Eye (tissue), 1 donor: ENCODE results near the gene LIMK1.
A peak's percentile ranks its signal among the peaks of the same experiment; 100 is the strongest.
"Not testable (repeated sequence)": the region's sequence is repeated elsewhere in the genome, so short reads cannot be mapped to it uniquely, and the experiment has no call there.

Experiments
- DNase-seq: peaks from one replicate; pipeline ENCODE4 v3.0.0-alpha.2; 2015

LIMK1 gene

DNA sequence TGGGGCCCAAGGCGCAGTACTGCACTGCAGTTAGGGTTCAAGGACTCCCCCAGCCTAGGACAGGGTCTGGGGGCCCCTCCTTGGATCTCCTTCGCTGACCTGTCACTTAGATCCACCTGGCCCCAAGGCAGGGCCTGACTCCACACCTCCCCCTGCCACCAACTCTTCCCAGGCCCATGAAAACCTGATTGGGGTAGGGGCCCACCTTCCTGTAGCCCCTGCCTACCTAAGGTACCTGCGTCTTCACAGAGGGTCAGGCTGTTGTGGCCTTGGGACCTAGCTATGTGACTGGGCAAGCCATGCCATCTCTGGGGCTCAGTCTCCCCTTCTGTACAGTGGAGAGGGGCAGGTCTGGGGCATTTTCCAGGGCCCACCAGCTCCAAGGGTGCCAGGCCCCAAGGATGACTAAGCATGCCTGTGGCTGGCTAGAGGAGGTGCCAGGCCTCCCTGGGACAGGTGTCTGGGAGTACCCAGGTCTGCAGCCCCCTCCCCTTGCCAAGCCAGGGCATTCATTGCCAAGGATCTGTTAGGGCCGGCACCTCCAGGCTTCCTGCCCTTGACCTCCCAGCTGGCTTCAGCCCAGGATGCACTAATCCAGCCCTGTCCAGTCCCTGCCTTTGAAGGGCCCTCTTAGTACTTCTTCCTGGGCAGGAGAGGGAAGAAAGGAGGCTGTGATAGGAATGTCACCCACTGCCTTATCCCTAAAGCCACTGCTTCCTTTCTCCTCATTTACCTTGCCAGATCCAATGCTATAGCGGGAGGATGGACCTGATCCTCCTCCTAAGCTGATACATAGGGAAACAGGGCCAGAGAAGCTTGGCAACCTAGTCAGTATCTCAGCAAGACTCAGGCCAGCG is 1.3 kb downstream of the LIMK1 start:
- DNase-seq = no peak

DNA sequence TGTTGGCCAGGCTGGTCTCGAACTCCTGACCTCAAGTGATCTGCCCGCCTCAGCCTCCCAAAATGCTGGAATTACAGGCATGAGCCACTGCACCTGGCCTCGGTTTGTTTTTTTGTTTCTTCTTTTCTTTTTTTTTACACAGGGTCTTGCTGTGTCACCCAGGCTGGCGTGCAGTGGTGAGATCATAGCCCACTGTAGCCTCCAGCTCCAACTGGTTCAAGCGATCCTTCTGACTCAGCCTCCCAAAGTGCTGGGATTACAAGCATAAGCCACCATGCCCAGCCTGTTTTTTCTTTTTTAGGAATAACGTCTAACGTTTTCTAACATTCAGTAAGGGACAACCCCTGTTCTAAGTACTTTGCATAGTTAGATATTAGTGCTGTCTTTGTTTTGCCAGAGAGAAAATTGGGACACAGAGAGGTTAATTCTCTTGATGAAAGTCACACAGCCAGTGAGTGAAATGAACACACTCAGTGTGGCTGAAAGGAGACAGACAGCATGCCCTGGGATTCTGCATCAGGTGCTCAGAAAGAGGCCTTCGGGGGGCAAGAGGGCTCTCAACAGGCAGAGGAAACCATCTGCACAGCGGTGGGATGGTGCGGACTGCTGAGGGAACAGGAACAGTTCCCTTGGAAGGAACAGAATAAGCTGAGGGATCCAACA is 4.3 kb downstream of the LIMK1 start:
- DNase-seq = no peak

DNA sequence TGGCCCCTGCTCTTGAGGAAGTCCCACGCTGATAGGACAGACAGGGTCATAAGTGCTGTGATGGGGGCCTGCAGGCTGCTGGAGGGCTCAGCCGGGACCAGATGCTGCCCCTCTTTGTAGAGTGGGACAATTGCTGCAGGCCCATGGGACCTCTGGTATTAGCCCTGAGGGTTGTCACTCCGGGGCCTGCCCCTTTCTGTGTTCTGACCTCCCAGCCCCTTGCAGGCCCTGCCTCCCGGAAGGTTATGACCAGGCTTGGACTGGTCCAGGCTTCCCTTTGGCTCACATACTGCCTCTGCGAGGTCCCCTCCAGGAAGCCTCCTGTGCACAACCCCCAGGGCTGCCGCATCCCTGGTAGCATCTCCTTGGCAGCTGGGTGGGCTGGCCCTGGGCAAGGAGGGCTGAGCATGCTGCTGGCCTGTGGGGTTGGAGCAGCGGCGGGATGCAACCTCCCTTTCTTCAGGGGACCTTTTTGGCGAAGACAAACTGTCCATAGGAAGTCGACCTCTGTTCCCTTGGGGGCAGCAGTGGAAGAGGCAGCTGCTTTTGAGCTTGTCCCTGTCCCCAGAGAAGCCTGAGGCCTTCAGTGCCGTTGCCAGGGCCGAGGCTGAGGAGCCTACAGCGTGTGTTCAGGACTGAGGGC is 8.8 kb downstream of the LIMK1 start:
- peak; percentile 48 for DNase-seq

DNA sequence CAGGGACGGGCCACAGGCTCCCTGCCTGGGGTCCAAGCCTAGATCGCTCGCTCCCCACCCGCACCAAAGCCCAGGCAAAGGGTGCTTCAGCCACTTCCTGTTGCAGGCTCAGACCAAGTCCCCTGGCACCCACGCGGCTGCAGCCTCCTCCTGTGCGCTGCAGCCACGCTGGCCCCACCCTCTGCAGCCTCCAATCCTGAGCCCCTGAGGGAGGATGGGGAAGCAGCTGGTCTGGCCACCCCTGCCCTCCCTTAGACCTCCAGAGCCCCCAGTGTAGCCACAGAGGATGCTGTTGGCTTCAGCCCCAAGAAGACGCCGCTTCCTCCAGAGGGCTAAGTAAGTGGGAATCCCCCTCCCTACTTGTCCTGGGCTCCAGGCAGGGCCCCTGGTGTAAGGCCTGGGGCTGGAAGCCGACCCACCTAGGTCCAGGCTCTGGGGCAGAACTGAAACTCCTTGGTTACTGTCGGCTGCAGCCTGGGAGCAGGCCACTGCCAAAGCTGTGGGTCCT is 9.4 kb downstream of the LIMK1 start:
- no peak for DNase-seq

DNA sequence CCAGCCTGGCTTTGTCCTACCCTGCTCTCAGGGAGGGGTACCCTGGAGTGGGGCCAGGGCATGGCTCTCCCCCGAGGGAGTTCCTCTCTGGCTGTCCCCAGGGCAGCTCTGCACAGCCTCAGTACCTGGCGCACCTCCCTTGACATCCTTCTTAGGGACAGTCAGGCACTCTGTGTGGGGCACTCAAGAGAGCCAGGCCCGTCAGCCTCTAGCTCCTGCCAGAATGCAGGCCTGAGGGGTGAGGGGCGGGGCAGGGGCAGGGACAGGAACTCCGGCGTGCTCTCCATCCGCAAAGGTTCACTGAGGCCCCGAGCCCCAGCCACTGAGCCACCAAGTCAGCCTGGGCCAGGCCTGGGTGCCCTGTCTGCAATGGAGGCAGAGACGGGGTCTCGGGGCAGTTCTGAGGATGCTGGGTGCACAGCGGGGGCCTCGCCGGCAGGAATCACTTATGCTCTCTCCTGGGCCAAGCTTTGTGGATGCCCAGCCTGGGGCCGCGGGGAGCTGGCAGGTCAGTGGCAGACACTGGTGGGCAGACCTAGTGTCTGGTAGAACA is 10.1 kb downstream of the LIMK1 start:
- no peak for DNase-seq

DNA sequence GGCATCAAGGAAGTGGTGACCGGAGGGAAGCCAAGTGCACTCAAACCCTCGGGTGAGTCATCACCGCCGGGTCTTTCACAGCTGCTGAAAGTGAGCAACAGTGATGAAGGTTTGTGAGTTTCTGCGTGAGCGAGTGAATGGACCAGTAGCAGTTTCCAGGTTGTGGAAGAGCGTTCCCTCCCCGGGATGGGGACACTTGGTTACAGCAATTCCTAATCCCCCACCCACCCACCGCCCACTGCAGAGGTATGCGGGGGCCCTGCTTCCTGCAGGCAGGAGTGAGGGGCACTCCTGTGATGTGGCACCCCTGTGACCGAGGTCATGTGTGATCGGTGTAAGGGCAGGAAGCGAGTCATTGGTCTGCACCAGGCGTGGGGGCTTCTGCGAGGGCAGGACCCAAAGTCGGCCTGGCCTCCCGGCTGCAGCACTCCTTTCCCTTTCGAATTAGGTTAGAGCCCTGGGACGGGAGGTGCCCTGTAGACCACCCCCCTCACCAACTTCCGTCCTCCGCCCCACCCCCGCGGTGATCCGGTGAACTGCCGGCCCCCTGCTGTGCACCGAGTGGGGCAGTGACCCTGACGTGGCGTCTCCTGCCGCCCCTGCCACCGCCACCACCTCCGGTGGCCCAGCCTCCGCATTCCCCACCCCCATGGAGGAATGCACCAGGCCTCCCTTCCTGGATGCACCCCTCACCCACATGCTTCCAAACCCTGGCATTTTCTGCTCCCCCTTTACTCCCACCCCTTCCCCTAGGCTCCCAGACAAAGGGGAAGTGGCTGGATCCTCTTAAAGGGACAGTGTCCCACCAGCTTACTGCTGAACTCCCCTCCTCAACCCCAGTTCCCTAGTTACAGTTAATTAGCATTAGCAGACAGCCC is 10.9 kb downstream of the LIMK1 start:
- peak; percentile 80 for DNase-seq

DNA sequence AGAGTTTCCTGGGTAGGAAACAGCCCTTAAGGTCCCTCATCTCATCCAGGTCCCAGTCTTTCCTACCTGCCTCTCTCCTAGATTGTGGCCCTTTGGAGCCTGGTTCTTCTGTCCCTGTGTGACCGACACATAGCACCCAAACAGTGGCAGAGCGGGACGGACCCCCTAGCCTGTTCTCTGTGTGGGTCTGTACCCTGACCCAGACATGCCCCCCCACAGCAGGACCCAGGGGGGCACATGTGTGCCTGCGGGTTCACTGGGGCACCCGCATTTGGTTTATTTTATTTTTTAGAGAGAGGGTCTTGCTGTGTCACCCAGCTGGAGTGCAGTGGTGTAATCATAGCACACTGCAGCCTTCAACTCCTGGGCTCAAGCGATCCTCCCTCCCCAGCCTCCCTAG is 11.5 kb downstream of the LIMK1 start:
- DNase-seq = no peak

DNA sequence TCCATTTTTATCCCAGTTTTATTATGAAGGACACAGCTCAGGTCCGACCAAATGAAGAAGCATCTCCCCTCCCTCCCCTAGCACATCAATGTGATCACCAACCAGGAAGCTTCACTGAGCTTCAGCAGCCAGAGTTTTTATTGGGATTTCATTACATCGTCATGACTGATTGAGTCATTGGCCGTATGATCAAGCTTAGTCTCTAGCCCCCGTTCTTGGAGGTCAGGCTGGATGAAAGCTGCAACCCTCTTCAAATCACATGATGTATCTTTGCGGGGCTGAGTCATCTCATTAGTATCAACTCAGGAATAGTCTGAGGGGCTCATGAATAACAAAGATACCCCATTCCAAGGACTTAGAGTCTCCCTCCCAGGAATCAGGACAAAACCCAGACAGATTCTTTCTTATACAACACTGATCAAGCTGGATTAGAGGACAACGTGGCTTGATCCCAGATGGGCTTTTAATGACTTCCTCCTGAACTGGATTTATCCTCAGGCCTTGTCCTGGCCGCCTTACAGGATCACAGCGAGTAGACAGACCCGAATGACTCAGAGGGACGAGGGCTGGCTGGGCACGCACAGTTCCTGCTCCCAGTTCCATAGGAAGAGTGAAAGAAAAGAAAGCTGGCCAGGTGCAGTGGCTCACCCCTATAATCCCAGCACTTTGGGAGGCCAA is 14.5 kb downstream of the LIMK1 start:
- DNase-seq = no peak

DNA sequence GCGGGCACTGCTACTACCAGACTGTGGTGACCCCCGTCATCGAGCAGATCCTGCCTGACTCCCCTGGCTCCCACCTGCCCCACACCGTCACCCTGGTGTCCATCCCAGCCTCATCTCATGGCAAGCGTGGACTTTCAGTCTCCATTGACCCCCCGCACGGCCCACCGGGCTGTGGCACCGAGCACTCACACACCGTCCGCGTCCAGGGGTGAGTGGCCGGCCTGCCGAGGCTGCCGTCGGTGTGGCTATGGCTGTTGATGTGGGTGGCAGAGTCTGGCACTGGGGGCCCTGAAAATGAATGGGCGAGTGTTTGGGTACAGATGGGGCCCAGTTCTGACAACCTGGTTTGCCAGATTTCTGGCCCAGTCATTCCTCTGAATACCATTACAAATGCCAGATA is 15.4 kb downstream of the LIMK1 start:
- DNase-seq = no peak

DNA sequence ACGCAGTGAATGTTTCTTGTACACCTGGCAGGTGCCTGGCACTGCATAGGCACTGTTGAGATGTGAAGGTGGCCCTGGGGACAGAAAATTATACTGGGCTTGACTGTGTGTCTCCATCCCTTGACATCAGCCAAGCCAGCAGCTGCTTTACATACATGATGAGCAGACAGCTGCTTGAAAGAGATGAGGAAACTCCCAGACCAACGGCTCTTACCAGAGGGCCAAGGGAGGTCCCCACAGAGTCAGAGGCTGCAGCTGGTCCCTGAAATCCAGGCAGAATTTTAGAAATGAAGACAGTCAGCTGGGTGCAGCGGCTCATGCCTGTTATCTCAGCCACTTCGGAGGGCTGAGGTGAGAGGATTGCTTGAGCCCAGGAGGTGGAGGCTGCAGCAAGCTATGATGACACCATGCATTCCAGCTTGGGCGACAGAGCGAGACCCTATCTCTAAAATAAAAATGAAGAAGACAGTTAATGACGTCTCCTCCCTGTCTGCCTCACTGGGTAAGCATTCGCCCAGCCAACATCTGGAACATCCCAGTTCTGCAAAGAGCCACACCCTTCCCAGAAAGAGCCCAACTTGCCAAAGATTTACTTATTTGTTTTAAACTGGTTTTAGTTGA is 17.6 kb downstream of the LIMK1 start:
- DNase-seq = no peak

DNA sequence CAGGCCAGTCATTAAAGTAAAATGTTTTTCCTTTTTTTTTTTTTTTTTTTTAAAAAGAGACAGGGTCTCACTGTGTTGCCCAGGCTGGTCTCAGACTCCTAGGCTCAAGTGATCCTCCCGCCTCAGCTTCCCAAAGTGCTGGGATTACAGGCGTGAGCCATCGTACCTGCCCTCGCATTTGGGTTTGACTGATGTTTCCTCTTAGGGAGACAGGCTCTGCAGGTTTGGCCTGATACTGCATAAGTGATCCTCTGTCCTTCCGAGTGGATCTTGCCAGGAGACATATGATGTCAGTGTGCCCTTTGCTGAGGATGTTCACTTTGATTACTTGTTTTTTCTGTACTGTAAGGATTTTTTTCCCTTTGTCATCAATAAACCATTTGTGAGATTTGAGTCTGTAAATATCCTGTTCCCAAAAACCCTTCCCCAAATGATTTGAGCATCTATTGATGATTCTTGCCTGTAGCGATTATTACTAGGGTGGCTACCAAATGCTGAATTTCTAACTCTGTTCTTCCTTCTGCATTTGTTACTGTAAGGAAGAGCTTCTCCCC is 19.7 kb downstream of the LIMK1 start:
- no peak for DNase-seq

DNA sequence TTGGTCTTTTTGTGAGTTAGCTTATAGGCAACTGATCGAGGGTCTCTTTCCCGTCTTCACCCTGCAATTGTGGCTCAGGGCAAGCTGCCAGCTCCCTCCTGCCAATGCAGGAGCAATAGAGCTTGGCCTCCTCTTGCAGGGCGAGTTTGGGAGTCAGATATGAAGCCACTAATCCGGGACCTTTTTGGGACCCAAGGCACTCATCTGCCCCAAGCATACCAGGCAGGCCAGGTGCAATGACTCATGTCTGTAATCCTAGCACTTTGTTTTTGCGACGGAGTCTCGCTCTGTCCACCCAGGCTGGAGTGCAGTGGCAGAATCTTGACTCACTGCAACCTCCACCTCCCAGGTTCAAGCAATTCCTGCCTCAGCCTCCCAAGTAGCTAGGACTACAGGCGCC is 21.1 kb downstream of the LIMK1 start:
- DNase-seq = no peak

DNA sequence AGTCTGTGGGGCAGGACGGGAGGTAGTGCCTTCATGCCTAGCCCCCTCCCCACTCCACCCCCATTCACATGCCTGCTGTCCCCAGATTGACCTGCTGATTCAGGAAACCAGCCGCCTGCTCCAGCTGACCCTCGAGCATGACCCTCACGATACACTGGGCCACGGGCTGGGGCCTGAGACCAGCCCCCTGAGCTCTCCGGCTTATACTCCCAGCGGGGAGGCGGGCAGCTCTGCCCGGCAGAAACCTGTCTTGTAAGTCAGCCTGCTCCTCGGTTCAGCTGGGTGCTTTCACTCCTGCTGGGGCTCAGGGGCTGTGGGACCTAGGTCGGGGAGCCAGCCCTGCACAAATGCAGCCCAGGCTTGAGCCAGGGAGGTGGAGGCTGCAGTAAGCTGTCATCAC is 22.4 kb downstream of the LIMK1 start:
- peak; percentile 37 for DNase-seq

DNA sequence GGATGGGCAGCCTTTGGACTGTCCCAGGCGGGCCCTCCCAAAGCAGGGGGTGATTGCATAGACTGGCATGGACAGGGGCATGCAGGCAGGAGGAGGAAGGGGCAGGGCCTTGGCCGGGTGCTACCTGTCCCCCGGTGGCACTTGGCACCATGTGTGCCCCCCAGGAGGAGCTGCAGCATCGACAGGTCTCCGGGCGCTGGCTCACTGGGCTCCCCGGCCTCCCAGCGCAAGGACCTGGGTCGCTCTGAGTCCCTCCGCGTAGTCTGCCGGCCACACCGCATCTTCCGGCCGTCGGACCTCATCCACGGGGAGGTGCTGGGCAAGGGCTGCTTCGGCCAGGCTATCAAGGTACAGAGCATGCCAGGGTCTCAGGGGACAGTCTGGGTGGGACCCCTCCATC is 23.2 kb downstream of the LIMK1 start:
- DNase-seq = no peak

DNA sequence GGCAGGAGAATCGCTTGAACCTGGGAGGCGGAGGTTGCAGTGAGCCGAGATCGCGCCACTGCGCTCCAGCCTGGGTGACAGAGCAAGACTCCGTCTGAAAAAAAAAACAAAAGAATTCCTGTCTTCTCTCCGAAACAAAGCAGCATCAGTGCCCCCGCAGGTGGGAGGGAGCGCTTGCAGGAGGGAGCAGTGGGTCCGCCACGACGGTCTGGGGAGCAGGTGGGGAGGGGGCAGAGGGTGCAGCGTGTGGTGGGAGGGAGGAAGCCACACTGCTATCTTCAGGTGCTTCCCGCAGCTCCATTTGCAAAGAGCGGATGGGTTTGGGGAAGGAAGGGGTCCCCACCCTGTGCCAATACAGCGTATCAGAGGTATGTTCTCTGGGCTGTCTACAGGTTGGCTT is 31.7 kb downstream of the LIMK1 start:
- no peak for DNase-seq

DNA sequence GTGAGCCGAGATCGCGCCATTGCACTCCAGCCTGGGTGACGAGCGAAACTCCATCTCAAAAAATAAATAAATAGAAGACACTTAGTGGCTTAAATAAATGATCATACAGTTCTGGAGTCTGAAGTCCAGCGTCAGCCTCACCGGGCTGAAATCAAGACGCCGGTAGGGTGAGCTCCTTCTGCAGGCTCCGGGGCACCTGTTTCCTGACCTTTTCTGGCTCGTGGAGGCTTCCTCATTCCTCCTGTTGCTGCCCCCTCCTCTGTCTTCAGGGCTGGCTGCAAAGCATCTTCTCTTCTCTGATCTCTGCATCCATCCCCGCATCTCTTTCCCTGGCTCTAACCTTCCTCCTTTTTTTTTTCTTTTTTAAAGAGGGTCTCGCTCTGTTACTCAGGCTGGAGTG is 32.8 kb downstream of the LIMK1 start:
- no peak for DNase-seq

DNA sequence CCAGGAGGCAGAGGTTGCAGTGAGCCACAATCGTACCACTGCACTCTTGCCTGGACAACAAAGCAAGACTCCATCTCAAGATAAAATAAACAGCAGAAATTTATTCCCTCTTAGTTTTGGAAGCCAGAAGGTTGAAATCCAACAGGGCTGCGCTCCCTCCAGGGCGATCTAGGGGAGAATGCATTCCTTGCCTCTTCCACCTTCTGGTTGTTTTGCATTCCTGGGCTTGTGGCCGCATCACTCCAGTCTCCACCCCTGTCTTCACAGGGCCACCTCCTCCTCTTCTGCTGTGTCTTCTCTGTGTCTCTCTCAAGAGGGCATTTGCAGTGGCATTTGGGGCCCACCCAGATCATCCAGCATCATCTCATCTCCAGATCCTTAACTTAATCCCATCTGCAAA is 36.2 kb downstream of the LIMK1 start:
- no peak for DNase-seq

DNA sequence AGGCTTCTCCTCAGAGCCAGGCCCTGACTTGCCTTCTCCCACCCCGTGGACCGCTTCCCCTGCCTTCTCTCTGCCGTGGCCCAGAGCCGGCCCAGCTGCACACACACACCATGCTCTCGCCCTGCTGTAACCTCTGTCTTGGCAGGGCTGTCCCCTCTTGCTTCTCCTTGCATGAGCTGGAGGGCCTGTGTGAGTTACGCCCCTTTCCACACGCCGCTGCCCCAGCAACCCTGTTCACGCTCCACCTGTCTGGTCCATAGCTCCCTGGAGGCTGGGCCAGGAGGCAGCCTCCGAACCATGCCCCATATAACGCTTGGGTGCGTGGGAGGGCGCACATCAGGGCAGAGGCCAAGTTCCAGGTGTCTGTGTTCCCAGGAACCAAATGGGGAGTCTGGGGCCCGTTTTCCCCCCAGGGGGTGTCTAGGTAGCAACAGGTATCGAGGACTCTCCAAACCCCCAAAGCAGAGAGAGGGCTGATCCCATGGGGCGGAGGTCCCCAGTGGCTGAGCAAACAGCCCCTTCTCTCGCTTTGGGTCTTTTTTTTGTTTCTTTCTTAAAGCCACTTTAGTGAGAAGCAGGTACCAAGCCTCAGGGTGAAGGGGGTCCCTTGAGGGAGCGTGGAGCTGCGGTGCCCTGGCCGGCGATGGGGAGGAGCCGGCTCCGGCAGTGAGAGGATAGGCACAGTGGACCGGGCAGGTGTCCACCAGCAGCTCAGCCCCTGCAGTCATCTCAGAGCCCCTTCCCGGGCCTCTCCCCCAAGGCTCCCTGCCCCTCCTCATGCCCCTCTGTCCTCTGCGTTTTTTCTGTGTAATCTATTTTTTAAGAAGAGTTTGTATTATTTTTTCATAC is 38.0 kb downstream of the LIMK1 start:
- no peak for DNase-seq

DNA sequence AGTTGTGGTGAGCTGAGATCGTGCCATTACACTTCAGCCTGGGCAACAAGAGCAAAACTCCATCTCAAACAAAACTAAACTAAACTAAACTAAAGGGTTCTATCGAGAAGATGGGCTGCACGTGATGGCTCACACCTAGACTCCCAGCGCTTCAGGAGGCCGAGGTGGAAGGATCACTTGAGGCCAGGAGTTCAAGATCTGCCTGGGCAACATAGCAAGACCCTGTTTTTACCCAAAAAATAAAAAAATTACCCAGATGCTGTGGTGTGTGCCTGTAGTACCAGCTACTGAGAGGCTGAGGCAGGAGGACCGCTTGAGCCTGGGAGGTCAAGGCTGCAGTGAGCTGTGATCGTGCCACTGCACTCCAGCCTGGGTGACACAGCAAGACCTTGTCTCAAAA is 40.3 kb downstream of the LIMK1 start:
- not testable (repeated sequence) for DNase-seq

DNA sequence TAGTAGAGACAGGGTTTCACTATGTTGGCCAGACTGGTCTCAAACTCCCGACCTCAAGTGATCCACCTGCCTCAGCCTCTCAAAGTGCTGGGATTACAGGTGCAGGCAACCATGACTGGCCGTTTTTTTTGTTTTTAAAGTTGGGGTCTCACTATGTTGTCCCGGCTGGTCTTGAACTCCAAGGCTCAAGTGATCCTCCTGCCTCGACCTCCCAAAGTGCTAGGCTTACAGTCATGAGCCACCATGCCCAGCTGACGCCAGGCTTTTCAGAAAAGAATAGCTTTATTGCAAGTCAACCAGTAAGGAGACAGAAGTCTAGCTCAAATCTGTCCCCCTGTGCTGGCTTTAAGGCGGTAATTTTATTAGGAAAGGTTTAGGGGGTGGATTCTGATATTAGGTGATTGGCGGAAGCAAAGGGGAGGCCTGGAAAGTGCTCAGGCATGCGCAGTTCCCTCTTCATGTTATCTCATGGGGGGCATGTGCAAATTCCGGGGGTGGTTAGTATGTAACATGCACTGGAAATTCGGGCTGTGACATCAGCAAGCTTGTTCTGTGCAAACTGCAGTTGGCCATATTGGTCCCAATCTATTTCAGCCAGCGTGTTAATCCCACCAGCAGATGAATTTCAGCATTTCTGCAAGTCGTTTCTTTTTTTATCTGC is 42.7 kb downstream of the LIMK1 start:
- no peak for DNase-seq
